K562 (cell line): ENCODE data around the gene BEST1. TPM values are rescaled to one million over a fixed set of nuclear protein-coding genes. Genes with fewer than 3 reads are reported as not detected.

Experiments
- CHD4 ChIP-seq: fragments of 200-600 bp; sonication (generic); IDR thresholded peaks from 3 replicates; pipeline ENCODE4 v1.6.1; 2012; ENCODE audit warnings: low read depth, mild to moderate bottlenecking, mixed read lengths, low read length, inconsistent platforms; ENCODE audit not compliant: insufficient read depth, insufficient replicate concordance, poor library complexity, severe bottlenecking
- FOXA1 ChIP-seq: fragments of 450-650 bp; IDR thresholded peaks from 2 replicates; pipeline ENCODE4 v1.6.1; 2016; ENCODE audit warnings: mild to moderate bottlenecking, borderline replicate concordance
- FOXJ2 ChIP-seq: fragments of 200-800 bp; sonication (Bioruptor generic); IDR thresholded peaks from 2 replicates; pipeline ENCODE4 v1.6.1; 2016; ENCODE audit warnings: missing genetic modification characterization, missing compliant biosample characterization
- FUS ChIP-seq: fragments of 200-400 bp; formaldehyde crosslinking; optimal IDR thresholded peaks from 2 replicates; pipeline ENCODE3; 2017; ENCODE audit warnings: low read depth, low read length
- HDAC3 ChIP-seq: fragments of 450-650 bp; IDR thresholded peaks from 2 replicates; pipeline ENCODE4 v1.6.1; 2018; ENCODE audit warnings: borderline replicate concordance, mild to moderate bottlenecking, moderate library complexity; ENCODE audit not compliant: partially characterized antibody
- PHF20 ChIP-seq: fragments of 450-650 bp; IDR thresholded peaks from 2 replicates; pipeline ENCODE4 v1.6.1; 2018; ENCODE audit not compliant: partially characterized antibody
- PRPF4 ChIP-seq: fragments of 200-400 bp; formaldehyde crosslinking; IDR thresholded peaks from one replicate; pipeline ENCODE4 v1.6.1; 2017; ENCODE audit warnings: low read length, low read depth, mild to moderate bottlenecking; ENCODE audit not compliant: insufficient read depth, poor library complexity, severe bottlenecking
- SREBF2 ChIP-seq: sonication (generic); formaldehyde crosslinking; IDR thresholded peaks from 2 replicates; pipeline ENCODE4 v1.4.0; 2020; ENCODE audit warnings: mild to moderate bottlenecking, missing genetic modification reagents
- TEAD1 ChIP-seq, 2 experiments: fragments of 450-650 bp in 1 of 2; sonication (generic) in 1 of 2; formaldehyde crosslinking; IDR thresholded peaks; 2 replicates each; pipeline versions ENCODE4 v1.4.0 to v1.8.0; 2020 to 2022; ENCODE audit warnings: mild to moderate bottlenecking in 2 of 2, missing genetic modification reagents in 1 of 2
- TRIM28 ChIP-seq: fragments of 450-650 bp; IDR thresholded peaks from 2 replicates; pipeline ENCODE4 v1.6.1; 2017
- U2AF2 ChIP-seq: fragments of 200-400 bp; formaldehyde crosslinking; optimal IDR thresholded peaks from 2 replicates; pipeline ENCODE3; 2017; ENCODE audit warnings: low read depth, mild to moderate bottlenecking, low read length
- ZBTB2 ChIP-seq: fragments of 450-650 bp; IDR thresholded peaks from 2 replicates; pipeline ENCODE4 v1.6.1; 2016; ENCODE audit warnings: antibody characterized with exemption
- ZFP30 ChIP-seq: fragments of 250-450 bp; sonication (Bioruptor Pico); IDR thresholded peaks from 2 replicates; pipeline ENCODE4 v1.8.0; 2022; ENCODE audit warnings: moderate library complexity, mild to moderate bottlenecking, inconsistent platforms, borderline replicate concordance
- ZFP91 ChIP-seq: sonication (generic); formaldehyde crosslinking; IDR thresholded peaks from 2 replicates; pipeline ENCODE4 v1.8.0; 2022; ENCODE audit warnings: mild to moderate bottlenecking, missing genetic modification reagents
- ZFPM2 ChIP-seq: fragments of 250-450 bp; sonication (Bioruptor Pico); IDR thresholded peaks from 2 replicates; pipeline ENCODE4 v1.5.1; 2022; ENCODE audit warnings: mild to moderate bottlenecking
- ZNF165 ChIP-seq: fragments of 250-450 bp; sonication (Bioruptor Pico); IDR thresholded peaks from 2 replicates; pipeline ENCODE4 v1.4.0; 2020; ENCODE audit warnings: borderline replicate concordance
- ZNF311 ChIP-seq: fragments of 250-450 bp; sonication (Bioruptor Pico); IDR thresholded peaks from 2 replicates; pipeline ENCODE4 v1.4.0; 2020; ENCODE audit warnings: mild to moderate bottlenecking, moderate library complexity
- ZNF740 ChIP-seq, 3 experiments: fragments of 200-800 bp in 1 of 3; sonication (Bioruptor generic) in 1 of 3; sonication (generic) in 1 of 3; formaldehyde crosslinking in 1 of 3; IDR thresholded peaks; 2 replicates each; pipeline versions ENCODE4 v1.6.1 to v1.8.0; 2016 to 2022; ENCODE audit warnings: mild to moderate bottlenecking in 2 of 3, missing compliant biosample characterization in 2 of 3, missing genetic modification characterization in 2 of 3, missing genetic modification reagents in 1 of 3
- ZNF77 ChIP-seq: fragments of 250-450 bp; sonication (Bioruptor Pico); IDR thresholded peaks from 2 replicates; pipeline ENCODE4 v1.5.0; 2020
- ZNF778 ChIP-seq: fragments of 450-650 bp; formaldehyde crosslinking; IDR thresholded peaks from 2 replicates; pipeline ENCODE4 v1.4.0; 2020; ENCODE audit warnings: mild to moderate bottlenecking, moderate library complexity
- polyA plus RNA-seq, 8 experiments: library from polyadenylated mRNA; depleted of rRNA in 4 of 8; stranded (reverse) in 5 of 8; unstranded in 3 of 8; fragments of >200 nt; fragmentation: Nextera tagmentation in 2 of 8; fragmentation: Illumina TruSeq in 1 of 8; extraction: Ambion mirVana in 2 of 8; extraction: Trizol in 1 of 8; gene quantifications; 2 replicates each; pipeline versions ENCODE4 v1.2.1 to v1.2.3, GENCODE V29; 2011 to 2014; ENCODE audit warnings: inconsistent platforms in 1 of 8, missing spikeins in 1 of 8
- total RNA-seq, 7 experiments: library from RNA; depleted of rRNA in 6 of 7; stranded (reverse); fragments of >200 nt in 6 of 7; fragmentation: Illumina TruSeq in 2 of 7; extraction: Trizol in 2 of 7; gene quantifications; 2 replicates each; pipeline versions ENCODE4 v1.2.1 to v1.2.3, GENCODE V29; 2011 to 2021; ENCODE audit warnings: low replicate concordance in 1 of 7
- TF ChIP-seq, protein P1 (sequence below): fragments of 250-450 bp; sonication (Bioruptor Pico); IDR thresholded peaks from 2 replicates; pipeline ENCODE4 v1.5.0; 2021

BEST1 gene
- total and polyA plus RNA-seq, 9 of the 15 experiments (the other 6 are each of a cell fraction or from before 2014, with no cell fraction given), result 0.07 to 1.3 (median 0.40) TPM

GRCh38 chr11:61917334-61918109 lies 32.6 kb upstream of the BEST1 start, which contains the start of gene RAB3IL1 (continued):
- TF ChIP-seq HDAC3, result no peak
- TF ChIP-seq ZNF778 (CRISPR knock-in tag), result no peak
- TF ChIP-seq ZBTB2, result no peak
- TF ChIP-seq, protein P1, sequence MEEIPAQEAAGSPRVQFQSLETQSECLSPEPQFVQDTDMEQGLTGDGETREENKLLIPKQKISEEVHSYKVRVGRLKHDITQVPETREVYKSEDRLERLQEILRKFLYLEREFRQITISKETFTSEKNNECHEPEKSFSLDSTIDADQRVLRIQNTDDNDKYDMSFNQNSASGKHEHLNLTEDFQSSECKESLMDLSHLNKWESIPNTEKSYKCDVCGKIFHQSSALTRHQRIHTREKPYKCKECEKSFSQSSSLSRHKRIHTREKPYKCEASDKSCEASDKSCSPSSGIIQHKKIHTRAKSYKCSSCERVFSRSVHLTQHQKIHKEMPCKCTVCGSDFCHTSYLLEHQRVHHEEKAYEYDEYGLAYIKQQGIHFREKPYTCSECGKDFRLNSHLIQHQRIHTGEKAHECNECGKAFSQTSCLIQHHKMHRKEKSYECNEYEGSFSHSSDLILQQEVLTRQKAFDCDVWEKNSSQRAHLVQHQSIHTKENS (CRISPR knock-in tag), result no peak
- no peak for TF ChIP-seq PRPF4
- TF ChIP-seq ZFP91, result no peak
- no peak for TF ChIP-seq ZNF165 (CRISPR knock-in tag)
- TF ChIP-seq ZFP30 (CRISPR knock-in tag), result no peak
- TF ChIP-seq FUS, result no peak
- TF ChIP-seq U2AF2, result no peak
- TF ChIP-seq ZNF311 (CRISPR knock-in tag), result no peak
- TF ChIP-seq ZFPM2 (CRISPR knock-in tag), result no peak
- peak; percentile 39 for TF ChIP-seq PHF20
- TF ChIP-seq ZNF77 (CRISPR knock-in tag), result no peak
- no peak for TF ChIP-seq FOXA1
- no peak for TF ChIP-seq SREBF2
- TF ChIP-seq FOXJ2 (tag), result no peak
- TF ChIP-seq TRIM28, result no peak
- peak; percentile 89 for TF ChIP-seq ZNF740 (CRISPR knock-in tag; IDR thresholded peaks at IDR 0.05)
- TF ChIP-seq ZNF740 (tag; IDR thresholded peaks at IDR 0.05), result peak in 1 of 2 experiments; percentile 77; a peak in 2 of 4 replicates
- TF ChIP-seq TEAD1 (CRISPR knock-in tag; IDR thresholded peaks at IDR 0.05), result no peak; a peak in 1 of 4 replicates
- peak; percentile 34 for TF ChIP-seq CHD4
